Endothelial cell (in vitro differentiated cells): ENCODE data around the gene ZNF860. TPM values are rescaled to one million over a fixed set of nuclear protein-coding genes. Genes with fewer than 3 reads are reported as not detected.

Source experiments
- DNase-seq: peaks from one replicate; pipeline ENCODE4 v3.0.0; 2021; ENCODE audit warnings: low spot score
- H3K27ac Mint-ChIP-seq: one replicate; pipeline ENCODE4 v1.8.0; 2021; ENCODE audit warnings: mixed read lengths, inconsistent platforms; ENCODE audit not compliant: unreplicated experiment
- H3K27me3 Mint-ChIP-seq: one replicate; pipeline ENCODE4 v1.8.0; 2021; ENCODE audit warnings: mild to moderate bottlenecking, moderate library complexity, mixed read lengths, inconsistent platforms; ENCODE audit not compliant: unreplicated experiment
- H3K36me3 Mint-ChIP-seq: one replicate; pipeline ENCODE4 v1.8.0; 2021; ENCODE audit warnings: mild to moderate bottlenecking, low read depth, mixed read lengths, inconsistent platforms; ENCODE audit not compliant: unreplicated experiment
- H3K4me1 Mint-ChIP-seq: one replicate; pipeline ENCODE4 v1.8.0; 2021; ENCODE audit warnings: mild to moderate bottlenecking, mixed read lengths, inconsistent platforms; ENCODE audit not compliant: unreplicated experiment
- H3K4me3 Mint-ChIP-seq: one replicate; pipeline ENCODE4 v1.8.0; 2021; ENCODE audit warnings: mild to moderate bottlenecking, mixed read lengths, inconsistent platforms; ENCODE audit not compliant: unreplicated experiment
- H3K9me3 Mint-ChIP-seq: one replicate; pipeline ENCODE4 v1.8.0; 2021; ENCODE audit warnings: mixed read lengths, inconsistent platforms; ENCODE audit not compliant: unreplicated experiment
- CTCF ChIP-seq: fragments of 200-600 bp; sonication (generic); IDR thresholded peaks from one replicate; pipeline ENCODE4 v1.5.0; 2021; ENCODE audit warnings: antibody characterized with exemption; ENCODE audit not compliant: unreplicated experiment
- total RNA-seq: library from RNA; stranded (reverse); fragmentation: NEBNext Ultra II Directional; extraction: Animal tissue kit (Norgen Biotek cat#: 25700); gene quantifications from one replicate; pipeline ENCODE4 v1.2.1, GENCODE V29; 2021; ENCODE audit not compliant: unreplicated experiment

Gene ZNF860
- total RNA-seq, 1 donor from 2014 or later: 1.1 TPM

DNA sequence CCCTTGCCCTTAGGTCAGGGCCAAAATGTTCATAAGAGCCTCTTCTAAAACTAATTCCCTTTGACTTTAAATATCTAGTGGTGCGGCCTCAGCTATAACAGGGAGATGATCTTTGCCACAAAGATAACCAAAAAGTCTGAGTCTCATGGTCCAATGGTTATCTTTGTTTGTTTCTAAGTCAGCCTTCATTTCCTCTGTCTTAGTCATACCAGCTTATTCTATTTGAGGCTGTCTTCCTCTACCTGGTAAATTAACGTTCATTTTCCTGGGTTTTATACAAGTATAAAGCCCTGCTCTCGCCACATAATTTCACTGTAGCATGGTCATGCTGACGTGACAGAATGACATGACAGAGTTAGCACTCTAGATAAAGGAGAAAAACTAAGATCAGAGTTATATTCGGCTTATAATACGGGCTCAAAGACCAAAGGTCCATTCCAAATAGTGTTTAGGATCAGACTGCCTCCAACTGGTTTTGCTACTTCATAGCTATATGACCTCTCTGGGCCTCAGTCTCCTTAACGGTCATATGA lies 18.4 kb downstream of the ZNF860 start:
- H3K36me3 Mint-ChIP-seq: no peaks in the 10 kb centered on the region
- DNase-seq: no peak
- H3K4me1 Mint-ChIP-seq: peaks cover 8% of the 10 kb centered on the region
- H3K9me3 Mint-ChIP-seq: no peaks in the 10 kb centered on the region
- no peak overlapping the region for H3K27ac Mint-ChIP-seq
- TF ChIP-seq CTCF: no peak
- no peak overlapping the region for H3K4me3 Mint-ChIP-seq
- H3K27me3 Mint-ChIP-seq: no peaks in the 10 kb centered on the region

GRCh38 chr3:32000877-32001276 lies 19.3 kb downstream of the ZNF860 start:
- H3K27me3 Mint-ChIP-seq: no peaks in the 10 kb centered on the region
- H3K4me3 Mint-ChIP-seq: no peak overlapping the region
- TF ChIP-seq CTCF: no peak
- no peak for DNase-seq
- H3K27ac Mint-ChIP-seq: no peak overlapping the region
- H3K4me1 Mint-ChIP-seq: peaks cover 8% of the 10 kb centered on the region
- H3K9me3 Mint-ChIP-seq: no peaks in the 10 kb centered on the region
- H3K36me3 Mint-ChIP-seq: no peaks in the 10 kb centered on the region

DNA sequence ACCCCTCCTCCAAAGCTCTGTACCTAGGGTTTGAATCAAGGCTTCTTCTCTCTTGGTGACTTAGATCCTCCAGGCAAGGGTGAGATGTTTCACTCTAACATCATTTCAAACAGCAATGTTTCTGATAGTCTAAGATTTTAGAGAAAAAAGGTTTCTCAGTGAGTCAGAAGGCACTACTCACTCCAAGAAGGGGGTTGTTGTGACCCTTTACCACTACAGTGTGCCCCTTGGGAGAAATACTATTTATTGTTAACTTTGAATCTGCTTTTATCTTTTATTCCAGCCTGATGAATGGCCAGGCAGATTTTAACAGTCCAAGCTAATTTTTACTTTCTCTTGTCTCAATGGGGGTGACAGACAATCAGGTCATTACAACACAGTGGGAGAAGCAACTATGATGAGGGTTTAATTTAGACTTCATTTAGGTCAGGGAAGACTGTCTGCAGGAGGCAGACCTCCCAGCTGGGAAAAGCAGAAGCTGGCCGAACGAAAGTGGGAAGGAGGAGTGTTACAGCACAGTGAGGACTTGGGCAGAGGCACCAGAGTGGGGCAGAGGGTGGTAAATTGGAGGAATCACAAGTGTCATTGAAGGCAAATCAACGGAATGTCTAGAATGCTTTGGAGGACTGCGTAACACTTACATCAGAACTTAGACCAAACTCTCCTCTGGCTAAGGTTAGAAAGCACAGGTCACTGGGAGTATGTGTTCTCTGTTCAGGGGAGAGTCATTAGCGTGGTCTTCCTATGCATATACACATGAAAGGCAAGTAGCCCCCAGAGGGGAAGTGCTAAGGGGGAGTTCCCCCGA lies 21.2 kb downstream of the ZNF860 start:
- peaks cover 8% of the 10 kb centered on the region for H3K4me1 Mint-ChIP-seq
- TF ChIP-seq CTCF: no peak
- no peak overlapping the region for H3K4me3 Mint-ChIP-seq
- H3K9me3 Mint-ChIP-seq: no peaks in the 10 kb centered on the region
- H3K27ac Mint-ChIP-seq: no peak overlapping the region
- no peaks in the 10 kb centered on the region for H3K36me3 Mint-ChIP-seq
- no peaks in the 10 kb centered on the region for H3K27me3 Mint-ChIP-seq
- no peak for DNase-seq

GRCh38 chr3:32003380-32003779 lies 21.8 kb downstream of the ZNF860 start:
- Mint-ChIP-seq H3K27ac (no peak overlapping the region), H3K9me3 (no peaks in the 10 kb centered on the region)

More at GRCh38 chr3:32003380-32003779, 21.8 kb downstream of the ZNF860 start:
- Mint-ChIP-seq H3K4me3 (no peak overlapping the region), H3K36me3 (no peaks in the 10 kb centered on the region), H3K27me3 (no peaks in the 10 kb centered on the region), H3K4me1 (peaks cover 8% of the 10 kb centered on the region)
- no peak for DNase-seq
- no peak for TF ChIP-seq CTCF
